Measurements from ENCODE around the gene BBX. TPM values are rescaled to one million over a fixed set of nuclear protein-coding genes. Genes with fewer than 3 reads are reported as not detected.

Gene BBX
- total RNA-seq, 1 donor from 2014 or later: 51.6 TPM

DNA sequence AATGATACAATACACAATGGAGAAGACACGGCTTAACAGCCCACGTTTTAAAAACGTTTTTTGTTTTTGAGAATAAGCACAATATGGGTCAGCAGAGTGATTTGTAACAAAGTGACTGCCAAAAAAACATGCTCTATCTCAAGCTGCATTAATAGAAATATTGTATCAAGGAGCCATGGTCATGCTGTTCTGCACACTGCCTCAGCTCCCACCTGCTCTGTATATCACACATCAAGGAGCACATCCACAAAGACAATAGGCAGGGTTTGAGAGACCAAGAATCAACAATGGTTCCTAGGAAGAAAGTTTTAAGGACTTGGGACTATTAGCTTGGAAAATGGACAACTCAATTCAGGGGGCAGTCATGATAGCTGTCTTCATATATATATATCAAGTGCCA lies 6.3 kb upstream of the BBX start:
- Mint-ChIP-seq H3K27me3 (ENCODE audit: low read depth) (no peaks in the 10 kb centered on the region), H3K4me3 (no peak overlapping the region), H3K4me1 (peaks cover under 1% of the 10 kb centered on the region), H3K27ac (ENCODE audit: unreplicated experiment) (no peak overlapping the region), H3K36me3 (ENCODE audit: low read depth) (no peaks in the 10 kb centered on the region), H3K9me3 (no peaks in the 10 kb centered on the region)
- DNase-seq (ENCODE audit: low read depth, low spot score): no peak
- TF ChIP-seq, protein P1, sequence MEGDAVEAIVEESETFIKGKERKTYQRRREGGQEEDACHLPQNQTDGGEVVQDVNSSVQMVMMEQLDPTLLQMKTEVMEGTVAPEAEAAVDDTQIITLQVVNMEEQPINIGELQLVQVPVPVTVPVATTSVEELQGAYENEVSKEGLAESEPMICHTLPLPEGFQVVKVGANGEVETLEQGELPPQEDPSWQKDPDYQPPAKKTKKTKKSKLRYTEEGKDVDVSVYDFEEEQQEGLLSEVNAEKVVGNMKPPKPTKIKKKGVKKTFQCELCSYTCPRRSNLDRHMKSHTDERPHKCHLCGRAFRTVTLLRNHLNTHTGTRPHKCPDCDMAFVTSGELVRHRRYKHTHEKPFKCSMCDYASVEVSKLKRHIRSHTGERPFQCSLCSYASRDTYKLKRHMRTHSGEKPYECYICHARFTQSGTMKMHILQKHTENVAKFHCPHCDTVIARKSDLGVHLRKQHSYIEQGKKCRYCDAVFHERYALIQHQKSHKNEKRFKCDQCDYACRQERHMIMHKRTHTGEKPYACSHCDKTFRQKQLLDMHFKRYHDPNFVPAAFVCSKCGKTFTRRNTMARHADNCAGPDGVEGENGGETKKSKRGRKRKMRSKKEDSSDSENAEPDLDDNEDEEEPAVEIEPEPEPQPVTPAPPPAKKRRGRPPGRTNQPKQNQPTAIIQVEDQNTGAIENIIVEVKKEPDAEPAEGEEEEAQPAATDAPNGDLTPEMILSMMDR (conservative IDR thresholded peaks at IDR 0.05): no peak

DNA sequence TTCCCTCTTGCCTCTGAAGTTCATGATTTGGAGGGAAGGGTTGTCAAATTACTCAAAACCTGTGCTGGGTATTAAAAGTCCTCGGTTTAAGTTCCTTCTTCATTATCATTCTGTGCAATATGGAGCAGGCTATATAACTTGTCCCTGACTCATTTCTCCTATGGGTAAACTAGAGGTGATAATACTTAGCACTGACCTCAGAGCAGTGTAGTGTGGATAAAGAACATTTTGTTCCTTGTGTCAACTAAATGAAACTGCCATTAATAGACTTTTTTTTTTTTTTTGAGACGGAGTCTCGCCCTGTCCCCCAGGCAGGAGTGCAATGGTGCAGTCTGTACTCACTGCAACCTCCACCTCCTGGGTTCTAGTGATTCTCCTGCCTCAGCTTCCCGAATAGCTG lies 2.2 kb upstream of the BBX start:
- Mint-ChIP-seq H3K27me3 (ENCODE audit: low read depth) (no peaks in the 10 kb centered on the region), H3K4me3 (no peak overlapping the region), H3K27ac (ENCODE audit: unreplicated experiment) (no peak overlapping the region), H3K4me1 (peaks cover 14% of the 10 kb centered on the region), H3K36me3 (ENCODE audit: low read depth) (no peaks in the 10 kb centered on the region), H3K9me3 (no peaks in the 10 kb centered on the region)
- no peak for DNase-seq (ENCODE audit: low read depth, low spot score)
- TF ChIP-seq, protein P1 (conservative IDR thresholded peaks at IDR 0.05): no peak

DNA sequence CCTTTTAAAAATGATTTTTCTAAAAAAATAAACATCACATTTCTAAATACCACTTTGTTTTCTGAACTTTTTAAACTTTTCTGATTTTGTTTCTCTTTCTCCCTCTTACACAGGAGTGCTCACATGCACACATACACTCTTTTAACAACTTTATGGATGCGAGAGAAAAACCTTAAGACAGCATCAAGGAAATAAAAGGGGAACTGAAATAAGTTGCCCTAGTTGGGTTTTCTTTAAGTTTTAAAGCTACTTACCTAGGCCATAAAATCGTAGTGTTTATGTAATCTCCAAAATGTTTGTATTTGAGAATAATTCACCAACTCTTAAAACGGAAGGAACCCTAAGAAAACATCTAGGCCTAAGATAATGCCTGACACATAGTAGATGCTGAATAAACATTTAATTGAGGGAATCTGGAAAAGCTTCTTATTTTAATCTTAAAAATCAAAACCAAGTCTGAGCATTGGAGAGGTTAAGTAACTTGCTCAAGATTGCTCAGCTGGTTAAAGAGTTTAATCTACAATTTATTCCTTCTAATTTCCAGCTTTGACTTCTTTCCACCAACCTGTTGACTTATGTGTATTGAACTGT lies 1.2 kb upstream of the BBX start:
- TF ChIP-seq, protein P1 (conservative IDR thresholded peaks at IDR 0.05): no peak
- no peak for DNase-seq (ENCODE audit: low read depth, low spot score)
- H3K27me3 Mint-ChIP-seq (ENCODE audit: low read depth): no peaks in the 10 kb centered on the region
- H3K4me3 Mint-ChIP-seq: no peak overlapping the region
- H3K36me3 Mint-ChIP-seq (ENCODE audit: low read depth): no peaks in the 10 kb centered on the region
- peaks cover 21% of the 10 kb centered on the region for H3K4me1 Mint-ChIP-seq
- H3K27ac Mint-ChIP-seq (ENCODE audit: unreplicated experiment): no peak overlapping the region
- no peaks in the 10 kb centered on the region for H3K9me3 Mint-ChIP-seq

DNA sequence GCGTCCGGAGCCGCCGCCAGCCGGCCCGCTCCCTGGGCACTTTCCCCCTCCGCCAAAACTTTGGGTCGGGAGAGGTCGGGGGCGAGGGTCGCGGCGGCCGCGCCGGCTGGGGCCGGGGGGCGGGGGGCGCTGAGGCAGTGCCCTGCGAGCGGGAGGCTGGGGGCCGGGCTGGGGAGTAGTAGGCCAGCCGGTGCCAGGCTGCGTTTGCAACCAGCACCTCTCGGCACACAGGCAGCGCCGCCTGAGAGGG lies 452 bp downstream of the BBX start:
- TF ChIP-seq, protein P1 (conservative IDR thresholded peaks at IDR 0.05): no peak
- peak overlapping the region; percentile 100 for H3K4me3 Mint-ChIP-seq
- H3K27me3 Mint-ChIP-seq (ENCODE audit: low read depth): no peaks in the 10 kb centered on the region
- H3K36me3 Mint-ChIP-seq (ENCODE audit: low read depth): peaks cover 5% of the 10 kb centered on the region
- no peak overlapping the region for H3K27ac Mint-ChIP-seq (ENCODE audit: unreplicated experiment)
- H3K4me1 Mint-ChIP-seq: peaks cover 26% of the 10 kb centered on the region
- DNase-seq (ENCODE audit: low read depth, low spot score): no peak
- no peaks in the 10 kb centered on the region for H3K9me3 Mint-ChIP-seq

DNA sequence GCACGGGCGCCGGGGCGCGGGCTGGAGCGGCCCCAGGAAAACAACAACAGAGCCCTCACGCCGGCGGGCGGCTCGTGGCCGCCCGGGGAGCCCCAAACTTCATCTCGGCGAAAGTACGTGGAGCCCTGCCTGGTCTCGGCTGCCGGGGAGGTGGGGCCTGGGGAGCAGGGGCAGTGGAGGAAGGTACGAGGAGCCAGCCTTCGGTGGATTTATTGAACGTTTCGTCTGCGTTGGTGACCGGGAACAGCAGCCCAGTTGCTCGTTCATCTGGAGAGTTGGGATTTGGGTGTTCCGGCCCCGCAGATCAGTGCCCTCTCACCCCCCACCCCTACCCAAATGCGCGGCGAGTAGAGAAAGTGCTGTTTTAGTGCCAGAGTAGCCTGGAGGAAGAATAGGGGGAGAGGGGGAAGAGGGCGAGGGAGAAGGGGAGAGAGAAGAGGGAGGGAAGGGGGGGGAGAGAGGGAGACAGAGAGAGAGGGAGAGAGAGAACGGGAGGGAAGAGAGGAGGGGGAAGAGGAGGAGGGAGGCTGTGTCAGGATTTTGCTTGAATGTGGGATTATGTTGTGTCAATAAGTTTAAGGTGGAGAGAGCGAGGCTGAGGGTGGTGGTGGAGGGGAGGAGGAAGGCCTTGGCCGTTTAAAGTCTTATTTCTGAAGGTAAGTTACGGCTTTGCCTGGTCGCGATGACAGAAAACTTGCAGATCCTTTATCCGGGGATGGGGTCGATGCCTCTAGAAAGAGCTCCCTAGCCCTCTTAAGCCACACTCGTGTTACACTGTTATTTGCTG lies 970 bp downstream of the BBX start:
- DNase-seq (ENCODE audit: low read depth, low spot score): peak; percentile 30
- Mint-ChIP-seq H3K36me3 (ENCODE audit: low read depth) (peaks cover 5% of the 10 kb centered on the region), H3K4me1 (peaks cover 26% of the 10 kb centered on the region), H3K27ac (ENCODE audit: unreplicated experiment) (peak overlapping the region; percentile 96), H3K9me3 (no peaks in the 10 kb centered on the region), H3K4me3 (peak overlapping the region; percentile 98), H3K27me3 (ENCODE audit: low read depth) (no peaks in the 10 kb centered on the region)
- TF ChIP-seq, protein P1 (conservative IDR thresholded peaks at IDR 0.05): no peak
